WI38 (cell line): ENCODE measurements around the gene JAKMIP2.

ENCODE experiments used
- H3K4me3 ChIP-seq: 2 replicates; pipeline ENCODE4 v1.5.1; 2011; ENCODE audit warnings: low read depth, mild to moderate bottlenecking, control low read depth, low read length
- CTCF ChIP-seq: IDR thresholded peaks from 2 replicates; pipeline ENCODE4 v1.5.1; 2012; ENCODE audit warnings: low read depth, mild to moderate bottlenecking, control low read depth, low read length

The JAKMIP2 gene

DNA sequence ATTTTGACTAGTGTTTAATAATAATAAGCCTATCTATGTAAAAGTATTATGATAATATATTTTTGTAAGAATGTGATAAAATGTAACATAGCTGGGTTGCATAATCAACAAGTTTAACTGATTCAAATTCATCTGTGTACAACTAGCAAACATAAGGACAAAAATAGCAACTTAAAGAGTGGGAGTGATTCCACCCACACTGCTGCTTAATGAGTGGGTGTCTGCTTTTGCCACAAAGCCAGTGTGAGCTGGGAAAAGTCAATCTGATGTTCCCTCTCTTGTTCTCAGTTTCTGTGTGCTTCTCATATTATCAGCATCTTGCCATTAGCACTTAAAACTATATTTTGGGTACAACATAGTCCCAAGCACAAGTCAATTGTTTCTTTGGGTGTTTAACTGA, 161.5 kb downstream of the JAKMIP2 start:
- H3K4me3 ChIP-seq: no peak overlapping the region
- no peak for TF ChIP-seq CTCF

- no peak for TF ChIP-seq CTCF
- no peak overlapping the region for H3K4me3 ChIP-seq
Measured at GRCh38 chr5:147619281-147619878, 163.1 kb downstream of the JAKMIP2 start.

- TF ChIP-seq CTCF: no peak
- H3K4me3 ChIP-seq: no peak overlapping the region
Measured at GRCh38 chr5:147617711-147618350, 164.7 kb downstream of the JAKMIP2 start.

GRCh38 chr5:147617191-147617606, 165.3 kb downstream of the JAKMIP2 start:
- H3K4me3 ChIP-seq: no peak overlapping the region
- no peak for TF ChIP-seq CTCF

- H3K4me3 ChIP-seq: no peak overlapping the region
- TF ChIP-seq CTCF: no peak
Measured at GRCh38 chr5:147616421-147616820, 166.1 kb downstream of the JAKMIP2 start.

DNA sequence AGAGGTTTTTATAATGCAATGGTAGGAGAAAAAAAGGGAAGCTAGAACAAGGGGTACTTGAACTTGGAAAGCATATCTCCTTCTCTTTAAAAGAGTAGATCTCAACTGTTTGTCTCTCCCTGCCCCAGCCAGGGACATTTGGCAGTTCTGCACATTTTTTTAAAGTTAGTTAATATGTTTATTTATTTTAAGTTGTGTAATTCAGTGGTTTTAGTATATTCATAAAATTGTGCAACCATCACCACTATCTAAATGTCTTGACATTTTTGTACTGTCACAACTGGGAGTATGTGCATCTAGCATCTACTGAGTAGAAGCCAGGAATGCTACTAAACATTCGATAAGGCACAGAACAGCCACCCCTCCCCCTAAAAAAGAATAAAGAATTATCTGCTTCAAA, 169.2 kb downstream of the JAKMIP2 start:
- no peak overlapping the region for H3K4me3 ChIP-seq
- TF ChIP-seq CTCF: no peak

GRCh38 chr5:147611483-147611882, 171.0 kb downstream of the JAKMIP2 start:
- H3K4me3 ChIP-seq: no peak overlapping the region
- TF ChIP-seq CTCF: no peak
